Measurements from ENCODE around the gene TMEM150A.
"Not testable (repeated sequence)": the region's sequence is repeated elsewhere in the genome, so short reads cannot be mapped to it uniquely, and the experiment has no call there.

The TMEM150A gene

GRCh38 chr2:85628658-85629057 lies 26.2 kb upstream of the TMEM150A start:
- no peak for DNase-seq (ENCODE audit: low spot score in 2 of 2)
- Mint-ChIP-seq H3K36me3 (peaks cover 22% of the 10 kb centered on the region), H3K27me3 (no peaks in the 10 kb centered on the region), H3K27ac (peak overlapping the region; percentile 78), H3K4me1 (peaks cover 5% of the 10 kb centered on the region), H3K4me3 (no peak overlapping the region), H3K9me3 (no peaks in the 10 kb centered on the region)
- ATAC-seq (ENCODE audit: low read depth), result peak; percentile 90

- Mint-ChIP-seq H3K36me3 (peaks cover 26% of the 10 kb centered on the region), H3K4me3 (no peak overlapping the region), H3K27me3 (no peaks in the 10 kb centered on the region), H3K4me1 (peaks cover 11% of the 10 kb centered on the region), H3K9me3 (no peaks in the 10 kb centered on the region), H3K27ac (no peak overlapping the region)
- no peak for ATAC-seq (ENCODE audit: low read depth)
- DNase-seq (ENCODE audit: low spot score in 2 of 2), result no peak
These were observed 21.5 kb upstream of the TMEM150A start for GRCh38 chr2:85623991-85624390.

GRCh38 chr2:85621338-85621737 lies 18.8 kb upstream of the TMEM150A start:
- Mint-ChIP-seq H3K9me3 (no peaks in the 10 kb centered on the region), H3K4me3 (no peak overlapping the region), H3K4me1 (peaks cover 8% of the 10 kb centered on the region), H3K27ac (no peak overlapping the region), H3K36me3 (peaks cover 25% of the 10 kb centered on the region), H3K27me3 (no peaks in the 10 kb centered on the region)
- ATAC-seq (ENCODE audit: low read depth) (no peak), DNase-seq (ENCODE audit: low spot score in 2 of 2) (no peak)

GRCh38 chr2:85619617-85620016 lies 17.1 kb upstream of the TMEM150A start:
- no peaks in the 10 kb centered on the region for H3K9me3 Mint-ChIP-seq
- H3K27ac Mint-ChIP-seq, result no peak overlapping the region
- DNase-seq (ENCODE audit: low spot score in 2 of 2), result no peak
- H3K4me3 Mint-ChIP-seq, result no peak overlapping the region
- H3K36me3 Mint-ChIP-seq, result peaks cover 17% of the 10 kb centered on the region
- peaks cover 12% of the 10 kb centered on the region for H3K4me1 Mint-ChIP-seq
- H3K27me3 Mint-ChIP-seq, result no peaks in the 10 kb centered on the region
- no peak for ATAC-seq (ENCODE audit: low read depth)

- not testable (repeated sequence) for H3K27me3 Mint-ChIP-seq; DNase-seq (ENCODE audit: low spot score in 2 of 2); H3K27ac Mint-ChIP-seq; H3K36me3 Mint-ChIP-seq; ATAC-seq (ENCODE audit: low read depth); H3K9me3 Mint-ChIP-seq
- Mint-ChIP-seq H3K4me3 (peak overlapping the region; percentile 96), H3K4me1 (peaks cover 11% of the 10 kb centered on the region)
These were observed 15.2 kb upstream of the TMEM150A start for GRCh38 chr2:85617723-85618122.

GRCh38 chr2:85615413-85615728 lies 12.9 kb upstream of the TMEM150A start:
- no peaks in the 10 kb centered on the region for H3K36me3 Mint-ChIP-seq
- ATAC-seq (ENCODE audit: low read depth), result no peak

GRCh38 chr2:85614757-85615156 lies 12.3 kb upstream of the TMEM150A start:
- H3K36me3 Mint-ChIP-seq; H3K27me3 Mint-ChIP-seq; H3K9me3 Mint-ChIP-seq; H3K27ac Mint-ChIP-seq; DNase-seq (ENCODE audit: low spot score in 2 of 2); ATAC-seq (ENCODE audit: low read depth): not testable (repeated sequence)
- Mint-ChIP-seq H3K4me1 (peaks cover 17% of the 10 kb centered on the region), H3K4me3 (peak overlapping the region; percentile 21)

More at GRCh38 chr2:85615413-85615728, 12.9 kb upstream of the TMEM150A start:
- DNase-seq (ENCODE audit: low spot score in 2 of 2), result no peak
- H3K27ac Mint-ChIP-seq, result no peak overlapping the region
- peaks cover 14% of the 10 kb centered on the region for H3K4me1 Mint-ChIP-seq
- H3K4me3 Mint-ChIP-seq, result no peak overlapping the region
- no peaks in the 10 kb centered on the region for H3K27me3 Mint-ChIP-seq
- H3K9me3 Mint-ChIP-seq, result no peaks in the 10 kb centered on the region

- ATAC-seq (ENCODE audit: low read depth) (no peak), DNase-seq (ENCODE audit: low spot score in 2 of 2) (no peak)
- H3K9me3 Mint-ChIP-seq, result no peaks in the 10 kb centered on the region
- peaks cover 4% of the 10 kb centered on the region for H3K36me3 Mint-ChIP-seq
- H3K4me1 Mint-ChIP-seq, result peaks cover 13% of the 10 kb centered on the region
- H3K27me3 Mint-ChIP-seq, result no peaks in the 10 kb centered on the region
- no peak overlapping the region for H3K27ac Mint-ChIP-seq
- H3K4me3 Mint-ChIP-seq, result no peak overlapping the region
These were observed 11.4 kb upstream of the TMEM150A start for GRCh38 chr2:85613717-85614515.

GRCh38 chr2:85611705-85612587 lies 9.4 kb upstream of the TMEM150A start, which contains the start of gene C2orf68:
Gene C2orf68, minus strand, starts transcription at chr2:85612066. Its CDS starts 82 bp downstream, at chr2:85611984.
- H3K27ac Mint-ChIP-seq, result peak within 1 kb of the TSS; percentile 87
- H3K9me3 Mint-ChIP-seq, result no peaks in the 10 kb centered on the region
- peaks cover 9% of the 10 kb centered on the region for H3K36me3 Mint-ChIP-seq
- peak within 1 kb of the TSS; percentile 96 for H3K4me3 Mint-ChIP-seq
- H3K27me3 Mint-ChIP-seq, result no peaks in the 10 kb centered on the region
- peaks cover 17% of the 10 kb centered on the region for H3K4me1 Mint-ChIP-seq
- ATAC-seq (ENCODE audit: low read depth) (peak; percentile 74), DNase-seq (ENCODE audit: low spot score in 2 of 2) (peak; percentile 73 to 77)

GRCh38 chr2:85611217-85611704 lies 8.8 kb upstream of the TMEM150A start:
- no peaks in the 10 kb centered on the region for H3K9me3 Mint-ChIP-seq
- DNase-seq (ENCODE audit: low spot score in 2 of 2), result no peak
- H3K27ac Mint-ChIP-seq, result peak overlapping the region; percentile 87
- peaks cover 10% of the 10 kb centered on the region for H3K36me3 Mint-ChIP-seq
- H3K4me3 Mint-ChIP-seq, result peak overlapping the region; percentile 96
- H3K27me3 Mint-ChIP-seq, result no peaks in the 10 kb centered on the region
- no peak for ATAC-seq (ENCODE audit: low read depth)
- H3K4me1 Mint-ChIP-seq, result peaks cover 17% of the 10 kb centered on the region

- peaks cover 24% of the 10 kb centered on the region for H3K4me1 Mint-ChIP-seq
- no peaks in the 10 kb centered on the region for H3K27me3 Mint-ChIP-seq
- DNase-seq (ENCODE audit: low spot score in 2 of 2) (no peak), ATAC-seq (ENCODE audit: low read depth) (no peak)
- no peak overlapping the region for H3K4me3 Mint-ChIP-seq
- H3K27ac Mint-ChIP-seq, result no peak overlapping the region
- H3K36me3 Mint-ChIP-seq, result peaks cover 10% of the 10 kb centered on the region
- no peaks in the 10 kb centered on the region for H3K9me3 Mint-ChIP-seq
These were observed 5.0 kb upstream of the TMEM150A start for GRCh38 chr2:85607268-85608215.

GRCh38 chr2:85606116-85606455 lies 3.6 kb upstream of the TMEM150A start:
- no peak overlapping the region for H3K4me3 Mint-ChIP-seq
- no peaks in the 10 kb centered on the region for H3K27me3 Mint-ChIP-seq
- no peak overlapping the region for H3K27ac Mint-ChIP-seq
- H3K4me1 Mint-ChIP-seq, result peaks cover 28% of the 10 kb centered on the region
- H3K9me3 Mint-ChIP-seq, result no peaks in the 10 kb centered on the region
- no peak for ATAC-seq (ENCODE audit: low read depth)
- peaks cover 10% of the 10 kb centered on the region for H3K36me3 Mint-ChIP-seq
- no peak for DNase-seq (ENCODE audit: low spot score in 2 of 2)

- Mint-ChIP-seq H3K9me3 (no peaks in the 10 kb centered on the region), H3K4me3 (no peak overlapping the region), H3K36me3 (peaks cover 10% of the 10 kb centered on the region), H3K4me1 (peaks cover 28% of the 10 kb centered on the region), H3K27ac (no peak overlapping the region), H3K27me3 (no peaks in the 10 kb centered on the region)
- ATAC-seq (ENCODE audit: low read depth) (no peak), DNase-seq (ENCODE audit: low spot score in 2 of 2) (no peak)
These were observed 3.1 kb upstream of the TMEM150A start for GRCh38 chr2:85605406-85606115.
